Muscle of arm (tissue), 12 donors: Measurements from ENCODE around the gene FOXO1. TPM values are rescaled to one million over a fixed set of nuclear protein-coding genes. Genes with fewer than 3 reads are reported as not detected.

Experiments
- DNase-seq: peaks from one replicate; pipeline ENCODE4 v3.0.0-alpha.2; 2013
- polyA plus RNA-seq, 12 donors: library from polyadenylated mRNA; unstranded; fragments of 120-200 nt; gene quantifications; one replicate each; pipeline ENCODE4 v1.2.1, GENCODE V29; 2013; ENCODE audit not compliant: insufficient read length in 12 of 12

Gene FOXO1
- polyA plus RNA-seq, 12 donors = 13.1 to 27.2 (median 15.1) TPM; not detected in 1

GRCh38 chr13:40514802-40515201, 151.6 kb downstream of the FOXO1 start:
- DNase-seq = no peak

GRCh38 chr13:40509876-40510275, 156.6 kb downstream of the FOXO1 start:
- no peak for DNase-seq

- no peak for DNase-seq
These were observed 157.6 kb downstream of the FOXO1 start for GRCh38 chr13:40508767-40509342.

GRCh38 chr13:40508127-40508526, 158.3 kb downstream of the FOXO1 start:
- DNase-seq = peak; percentile 87

- DNase-seq = no peak
These were observed 159.6 kb downstream of the FOXO1 start for GRCh38 chr13:40506592-40507446.

Other genes with a start within 250 kb of the FOXO1 start
- 10 to 100 TPM in 11 of 12 donors, not detected in 1; 18.2 to 41.6 (median 29.4) TPM for gene MRPS31, start 104.5 kb upstream of the FOXO1 start, polyA plus RNA-seq
- 10 to 100 TPM in 11 of 12 donors, not detected in 1; 10.4 to 14.5 (median 12.3) TPM for gene SLC25A15, start 123.0 kb upstream of the FOXO1 start, polyA plus RNA-seq